Loucy (cell line): ENCODE results near the gene GAPDHS.

Experiments used
- H2AFZ ChIP-seq: fragments of 200-600 bp; sonication (generic); 2 replicates; pipeline ENCODE4 v1.6.0; 2016; ENCODE audit warnings: antibody characterized with exemption, mild to moderate bottlenecking, low read length, moderate library complexity
- H3F3A ChIP-seq: fragments of 200-600 bp; 2 replicates; pipeline ENCODE4 v1.6.0; 2016; ENCODE audit warnings: antibody characterized with exemption, low read depth, mild to moderate bottlenecking
- H3K27me3 ChIP-seq: fragments of 200-600 bp; sonication (generic); 2 replicates; pipeline ENCODE4 v1.6.1; 2014; ENCODE audit warnings: low read length, mild to moderate bottlenecking; ENCODE audit not compliant: insufficient read depth, poor library complexity, severe bottlenecking
- H3K36me3 ChIP-seq: fragments of 200-600 bp; sonication (generic); 2 replicates; pipeline ENCODE4 v1.6.1; 2016; ENCODE audit warnings: low read length; ENCODE audit not compliant: insufficient read depth
- H3K4me1 ChIP-seq: fragments of 200-600 bp; sonication (generic); 2 replicates; pipeline ENCODE4 v1.5.1; 2014; ENCODE audit warnings: low read length, mild to moderate bottlenecking; ENCODE audit not compliant: insufficient read depth, poor library complexity, severe bottlenecking
- H3K4me2 ChIP-seq: fragments of 200-600 bp; sonication (generic); 2 replicates; pipeline ENCODE4 v1.6.0; 2014; ENCODE audit warnings: antibody characterized with exemption, low read length, low read depth, mild to moderate bottlenecking; ENCODE audit not compliant: poor library complexity, severe bottlenecking
- H3K4me3 ChIP-seq: fragments of 200-600 bp; sonication (generic); 2 replicates; pipeline ENCODE4 v1.5.1; 2014; ENCODE audit warnings: low read length, mild to moderate bottlenecking, mixed read lengths; ENCODE audit not compliant: poor library complexity, severe bottlenecking
- H3K79me2 ChIP-seq: fragments of 200-600 bp; sonication (generic); 2 replicates; pipeline ENCODE4 v1.6.1; 2014; ENCODE audit warnings: low read length; ENCODE audit not compliant: insufficient read depth
- H3K9ac ChIP-seq: fragments of 200-600 bp; sonication (generic); 2 replicates; pipeline ENCODE4 v1.6.0; 2014; ENCODE audit warnings: mild to moderate bottlenecking, low read depth, low read length, moderate library complexity; ENCODE audit not compliant: poor library complexity, severe bottlenecking
- H3K9me2 ChIP-seq: fragments of 200-600 bp; sonication (generic); replicated peaks from 2 replicates; pipeline ENCODE4 v1.6.1; 2016; ENCODE audit warnings: low read depth, low read length, mixed read lengths
- H3K9me3 ChIP-seq: fragments of 200-600 bp; sonication (generic); 2 replicates; pipeline ENCODE4 v1.6.1; 2014; ENCODE audit warnings: mild to moderate bottlenecking, antibody characterized with exemption, low read length, low read depth; ENCODE audit not compliant: insufficient read depth
- H4K20me1 ChIP-seq: fragments of 200-600 bp; sonication (generic); 2 replicates; pipeline ENCODE4 v1.6.0; 2014; ENCODE audit warnings: antibody characterized with exemption, low read length, mild to moderate bottlenecking; ENCODE audit not compliant: insufficient read depth, poor library complexity, severe bottlenecking
- CTCF ChIP-seq: fragments of 200-600 bp; sonication (generic); conservative IDR thresholded peaks from 2 replicates; pipeline ENCODE4 v1.5.1; 2014; ENCODE audit warnings: mild to moderate bottlenecking, antibody characterized with exemption, low read length
- EZH2phosphoT487 ChIP-seq: fragments of 200-600 bp; IDR thresholded peaks from 2 replicates; pipeline ENCODE4 v1.6.1; 2018; ENCODE audit warnings: antibody characterized with exemption, mild to moderate bottlenecking, moderate library complexity, borderline replicate concordance

The GAPDHS gene

DNA sequence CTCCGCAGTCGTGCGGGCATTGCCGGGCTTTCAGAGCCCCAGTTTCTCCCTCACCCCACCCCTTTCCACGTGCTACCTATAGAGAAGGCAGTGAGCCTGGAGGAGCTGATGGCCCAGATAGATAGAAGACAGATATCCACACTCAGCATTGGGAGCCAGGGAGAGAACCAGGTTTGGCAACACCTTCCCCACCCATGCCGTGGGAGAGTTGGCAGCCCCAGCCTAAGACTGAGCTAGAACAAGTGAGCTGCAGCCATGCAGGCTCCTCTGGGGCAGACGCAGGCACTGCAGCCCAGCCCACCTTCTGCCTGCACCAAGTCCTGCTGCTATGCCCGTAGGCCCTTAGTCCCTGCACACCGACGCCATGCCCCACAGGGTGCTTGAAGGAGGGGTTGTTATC is 32.6 kb upstream of the GAPDHS start:
- H3K9ac ChIP-seq = no peak overlapping the region
- H3K9me2 ChIP-seq = no peaks in the 10 kb centered on the region
- no peaks in the 10 kb centered on the region for H4K20me1 ChIP-seq
- H3K79me2 ChIP-seq = no peaks in the 10 kb centered on the region
- no peaks in the 10 kb centered on the region for H3K36me3 ChIP-seq
- H3K27me3 ChIP-seq = no peaks in the 10 kb centered on the region
- H3K4me3 ChIP-seq = no peak overlapping the region
- no peak overlapping the region for H2AFZ ChIP-seq
- no peaks in the 10 kb centered on the region for H3K9me3 ChIP-seq
- H3F3A ChIP-seq = no peaks in the 10 kb centered on the region
- TF ChIP-seq CTCF (no peak), EZH2phosphoT487 (no peak)
- no peak overlapping the region for H3K4me2 ChIP-seq
- H3K4me1 ChIP-seq = no peaks in the 10 kb centered on the region

- TF ChIP-seq EZH2phosphoT487 = no peak
- H3F3A ChIP-seq = no peaks in the 10 kb centered on the region
- no peaks in the 10 kb centered on the region for H3K36me3 ChIP-seq
- H3K27me3 ChIP-seq = no peaks in the 10 kb centered on the region
- H3K9me2 ChIP-seq = no peaks in the 10 kb centered on the region
- H4K20me1 ChIP-seq = no peaks in the 10 kb centered on the region
- H3K4me2 ChIP-seq = no peak overlapping the region
- no peak overlapping the region for H2AFZ ChIP-seq
- no peak overlapping the region for H3K4me3 ChIP-seq
- H3K9ac ChIP-seq = no peak overlapping the region
- no peaks in the 10 kb centered on the region for H3K9me3 ChIP-seq
- H3K79me2 ChIP-seq = no peaks in the 10 kb centered on the region
- H3K4me1 ChIP-seq = no peaks in the 10 kb centered on the region
Measured at GRCh38 chr19:35501684-35502083, 31.6 kb upstream of the GAPDHS start.

- Histone ChIP-seq H3K9me2 (no peaks in the 10 kb centered on the region), H3F3A (no peaks in the 10 kb centered on the region), H2AFZ (no peak overlapping the region), H3K9ac (no peak overlapping the region), H3K4me2 (no peak overlapping the region), H4K20me1 (no peaks in the 10 kb centered on the region), H3K79me2 (no peaks in the 10 kb centered on the region), H3K4me3 (no peak overlapping the region), H3K9me3 (no peaks in the 10 kb centered on the region), H3K4me1 (no peaks in the 10 kb centered on the region), H3K27me3 (no peaks in the 10 kb centered on the region), H3K36me3 (no peaks in the 10 kb centered on the region)
- no peak for TF ChIP-seq EZH2phosphoT487
- TF ChIP-seq CTCF = no peak
Measured at GRCh38 chr19:35502751-35503150, 30.5 kb upstream of the GAPDHS start.

DNA sequence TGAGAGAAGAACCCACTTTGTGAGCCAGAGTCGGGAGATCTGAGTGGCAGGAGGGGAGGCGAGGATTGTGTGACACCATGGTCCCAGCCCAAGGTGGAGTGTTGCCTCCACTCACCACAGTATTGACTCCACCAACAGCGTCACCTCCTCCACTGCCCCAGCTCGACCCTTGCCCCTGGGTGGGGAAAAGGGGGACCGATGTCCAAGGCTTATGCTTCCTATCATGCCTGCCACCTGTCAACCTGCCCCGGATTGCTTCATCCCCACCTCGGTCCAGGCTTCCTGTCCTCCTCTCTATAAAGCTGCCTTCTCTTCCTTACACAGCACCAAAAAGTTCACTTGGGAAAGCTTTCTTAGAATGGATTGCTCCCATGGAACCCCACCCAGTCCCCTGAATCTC is 27.2 kb upstream of the GAPDHS start:
- Histone ChIP-seq H3K4me1 (peaks cover 13% of the 10 kb centered on the region), H3K4me2 (no peak overlapping the region), H3K4me3 (no peak overlapping the region), H2AFZ (no peak overlapping the region), H3K36me3 (no peaks in the 10 kb centered on the region), H3K9ac (no peak overlapping the region), H3F3A (no peaks in the 10 kb centered on the region), H3K79me2 (no peaks in the 10 kb centered on the region), H3K9me3 (no peaks in the 10 kb centered on the region), H4K20me1 (no peaks in the 10 kb centered on the region), H3K9me2 (no peaks in the 10 kb centered on the region), H3K27me3 (no peaks in the 10 kb centered on the region)
- TF ChIP-seq EZH2phosphoT487 (no peak), CTCF (no peak)
